GM12891 (cell line): ENCODE results near the gene TEAD1.

ENCODE experiments used
- POLR2A ChIP-seq: IDR thresholded peaks from 2 replicates; pipeline ENCODE4 v1.6.1; 2011; ENCODE audit warnings: low read depth, low read length, control low read depth
- POLR2AphosphoS5 ChIP-seq: IDR thresholded peaks from 2 replicates; pipeline ENCODE4 v1.6.1; 2011; ENCODE audit warnings: low read depth, low read length, control low read depth
- POU2F2 ChIP-seq: IDR thresholded peaks from 2 replicates; pipeline ENCODE4 v1.6.1; 2011; ENCODE audit warnings: low read depth, mild to moderate bottlenecking, control low read depth, low read length, moderate library complexity
- SPI1 ChIP-seq: IDR thresholded peaks from 2 replicates; pipeline ENCODE4 v1.6.1; 2011; ENCODE audit warnings: low read depth, low read length, control low read depth
- TAF1 ChIP-seq: IDR thresholded peaks from 2 replicates; pipeline ENCODE4 v1.6.1; 2011; ENCODE audit warnings: low read depth, low read length, control low read depth

GRCh38 chr11:12787847-12788246 is 113.6 kb downstream of the TEAD1 start:
- TF ChIP-seq POLR2AphosphoS5 = no peak
- TF ChIP-seq TAF1 = no peak
- TF ChIP-seq POLR2A = no peak
- no peak for TF ChIP-seq SPI1
- no peak for TF ChIP-seq POU2F2
